Prostate gland (tissue), 2 donors: ENCODE data around the gene SGMS2. TPM values are rescaled to one million over a fixed set of nuclear protein-coding genes. Genes with fewer than 3 reads are reported as not detected.

ENCODE experiments used
- DNase-seq: peaks from one replicate; pipeline ENCODE4 v3.0.0-alpha.2; 2019; ENCODE audit warnings: low spot score
- H3K27ac ChIP-seq, 2 donors: fragments of 200-600 bp; sonication (generic); 2 replicates each; pipeline ENCODE4 v1.5.1; 2017 to 2019
- H3K27me3 ChIP-seq: fragments of 200-600 bp; sonication (generic); replicated peaks from 2 replicates; pipeline ENCODE4 v1.5.1; 2019; ENCODE audit not compliant: insufficient read depth
- H3K36me3 ChIP-seq, 2 donors: fragments of 200-600 bp; sonication (generic); 1 replicate in 1 of 2; 2 replicates in 1 of 2; pipeline versions ENCODE4 v1.5.1 to v1.8.1; 2017 to 2019
- H3K4me1 ChIP-seq: fragments of 200-600 bp; sonication (generic); replicated peaks from 2 replicates; pipeline ENCODE4 v1.5.1; 2019
- H3K4me3 ChIP-seq, 2 donors: fragments of 200-600 bp; sonication (generic); 2 replicates each; pipeline ENCODE4 v1.5.1; 2017 to 2019
- H3K9me3 ChIP-seq: fragments of 200-600 bp; sonication (generic); 2 replicates; pipeline ENCODE4 v1.5.1; 2017
- POLR2A ChIP-seq: fragments of 450-650 bp; IDR thresholded peaks from one replicate; pipeline ENCODE4 v1.6.1; 2016; ENCODE audit warnings: antibody characterized with exemption, mild to moderate bottlenecking
- POLR2AphosphoS5 ChIP-seq: sonication (generic); formaldehyde crosslinking; IDR thresholded peaks from one replicate; pipeline ENCODE4 v1.6.1; 2017; ENCODE audit warnings: antibody characterized with exemption
- WGBS: methylation state at CpG from one replicate; pipeline ENCODE4 v1.1.5; 2018; 5-methylcytosine and 5-hydroxymethylcytosine counted together
- intact Hi-C: fragments of 100-400 bp; cut with DNase I; formaldehyde crosslinking; loops from one replicate; pipeline ENCODE4 v1.14.2; 2022
- total RNA-seq, 2 donors: library from RNA; depleted of rRNA; stranded (reverse); fragments of >200 nt; gene quantifications; one replicate each; pipeline ENCODE4 v1.1.0, GENCODE V29; 2016
- TF ChIP-seq, protein P1 (sequence below), 4 experiments: fragments of 200-600 bp in 2 of 4; fragments of 450-650 bp in 2 of 4; sonication (generic) in 2 of 4; IDR thresholded peaks; 1 replicate in 3 of 4; 2 replicates in 1 of 4; pipeline ENCODE4 v1.5.1; 2016 to 2019; ENCODE audit warnings: antibody characterized with exemption in 4 of 4, mild to moderate bottlenecking in 2 of 4, moderate library complexity in 2 of 4

Gene SGMS2
- total RNA-seq, 2 donors from 2014 or later: 37.4 to 53.6 TPM

GRCh38 chr4:107891299-107891698 lies 66.6 kb downstream of the SGMS2 start:
- TF ChIP-seq, protein P1, sequence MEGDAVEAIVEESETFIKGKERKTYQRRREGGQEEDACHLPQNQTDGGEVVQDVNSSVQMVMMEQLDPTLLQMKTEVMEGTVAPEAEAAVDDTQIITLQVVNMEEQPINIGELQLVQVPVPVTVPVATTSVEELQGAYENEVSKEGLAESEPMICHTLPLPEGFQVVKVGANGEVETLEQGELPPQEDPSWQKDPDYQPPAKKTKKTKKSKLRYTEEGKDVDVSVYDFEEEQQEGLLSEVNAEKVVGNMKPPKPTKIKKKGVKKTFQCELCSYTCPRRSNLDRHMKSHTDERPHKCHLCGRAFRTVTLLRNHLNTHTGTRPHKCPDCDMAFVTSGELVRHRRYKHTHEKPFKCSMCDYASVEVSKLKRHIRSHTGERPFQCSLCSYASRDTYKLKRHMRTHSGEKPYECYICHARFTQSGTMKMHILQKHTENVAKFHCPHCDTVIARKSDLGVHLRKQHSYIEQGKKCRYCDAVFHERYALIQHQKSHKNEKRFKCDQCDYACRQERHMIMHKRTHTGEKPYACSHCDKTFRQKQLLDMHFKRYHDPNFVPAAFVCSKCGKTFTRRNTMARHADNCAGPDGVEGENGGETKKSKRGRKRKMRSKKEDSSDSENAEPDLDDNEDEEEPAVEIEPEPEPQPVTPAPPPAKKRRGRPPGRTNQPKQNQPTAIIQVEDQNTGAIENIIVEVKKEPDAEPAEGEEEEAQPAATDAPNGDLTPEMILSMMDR (IDR thresholded peaks at IDR 0.05): no peak
- TF ChIP-seq POLR2AphosphoS5 (no peak), POLR2A (no peak)
- intact Hi-C loops: no loop called here
- Histone ChIP-seq H3K27ac (no peak overlapping the region), H3K4me3 (no peak overlapping the region), H3K4me1 (peaks cover 5% of the 10 kb centered on the region), H3K9me3 (no peaks in the 10 kb centered on the region), H3K27me3 (no peaks in the 10 kb centered on the region), H3K36me3 (no peaks in the 10 kb centered on the region)
- no peak for DNase-seq

DNA sequence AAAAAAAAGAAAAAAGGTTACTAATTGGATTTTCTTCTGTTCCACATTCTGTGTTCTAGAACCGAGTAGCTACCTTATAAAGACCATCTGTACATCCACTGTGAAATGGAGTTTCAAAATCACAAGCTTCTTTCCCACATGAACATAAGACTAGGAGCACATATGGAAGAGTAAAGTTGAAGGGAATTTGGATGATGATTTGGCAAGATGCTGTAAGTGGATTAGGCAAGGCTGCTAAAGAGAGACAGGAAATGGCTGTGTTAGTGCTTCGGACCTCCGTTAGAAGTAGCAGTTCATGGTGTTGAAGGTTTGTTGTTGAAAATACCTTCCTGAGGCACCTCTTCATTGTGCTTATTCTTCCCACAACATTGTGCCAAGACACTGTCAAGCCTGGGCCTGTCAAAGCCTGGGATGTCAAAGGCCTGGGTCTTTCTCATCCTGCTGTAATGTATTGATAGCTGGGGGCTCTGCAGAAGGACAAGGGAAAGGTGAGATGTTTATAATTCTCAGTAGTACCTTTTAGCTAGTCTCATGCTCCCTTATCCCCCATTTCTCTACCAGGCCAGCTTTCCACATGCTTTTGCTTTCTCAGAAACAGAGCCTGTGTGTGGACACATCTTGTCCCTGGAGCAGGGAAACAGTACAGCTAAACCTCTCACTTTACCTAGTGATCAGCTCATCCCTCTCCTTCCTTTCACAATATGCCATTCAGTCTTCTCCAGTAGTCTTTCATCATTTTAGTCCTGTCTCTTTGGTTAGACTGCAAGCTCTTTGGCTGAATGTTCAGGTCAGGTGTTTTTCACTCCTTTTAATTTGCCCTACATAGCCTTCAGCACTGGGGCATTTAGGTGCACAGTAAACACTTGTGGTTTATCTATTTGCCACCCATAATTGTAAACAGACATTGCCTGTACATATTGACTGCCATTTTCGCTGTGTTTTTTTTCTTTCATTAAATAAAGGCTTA lies 68.7 kb downstream of the SGMS2 start:
- H3K36me3 ChIP-seq: no peaks in the 10 kb centered on the region
- WGBS: 69% methylated on average over 4 of the region's 4 CpGs
- H3K27me3 ChIP-seq: no peaks in the 10 kb centered on the region
- no peaks in the 10 kb centered on the region for H3K9me3 ChIP-seq
- H3K4me1 ChIP-seq: peaks cover 10% of the 10 kb centered on the region
- peak overlapping the region in 1 of 2 donors; percentile 43 for H3K27ac ChIP-seq
- intact Hi-C loops: no loop called here
- H3K4me3 ChIP-seq: no peak overlapping the region
- DNase-seq: no peak
- TF ChIP-seq POLR2A (no peak), POLR2AphosphoS5 (no peak)
- TF ChIP-seq, protein P1 (IDR thresholded peaks at IDR 0.05): no peak

DNA sequence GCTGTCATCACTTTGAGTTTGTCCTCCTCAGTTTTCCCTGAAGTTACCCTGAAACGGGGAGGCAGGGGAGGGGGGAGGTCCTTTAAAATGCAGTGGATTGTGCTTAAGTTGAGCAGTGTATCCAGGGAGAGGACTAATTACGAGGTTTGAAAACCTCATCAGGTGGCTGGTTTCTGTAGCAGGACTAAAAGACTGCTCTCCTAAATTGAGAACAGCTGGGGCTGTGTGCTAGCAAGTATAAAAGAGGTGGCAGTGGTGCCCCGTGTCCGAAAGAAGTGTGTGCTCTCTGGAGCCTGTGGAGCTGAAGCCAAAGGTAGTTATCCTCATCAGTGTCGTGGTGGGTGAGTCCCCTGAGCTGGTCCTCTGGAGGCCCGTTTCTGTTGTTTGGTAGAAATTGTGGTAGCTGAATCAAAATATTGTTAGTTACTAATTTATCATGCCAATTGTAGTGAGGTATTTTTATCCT lies 69.4 kb downstream of the SGMS2 start:
- TF ChIP-seq POLR2A (no peak), POLR2AphosphoS5 (no peak)
- Histone ChIP-seq H3K4me1 (peaks cover 10% of the 10 kb centered on the region), H3K36me3 (no peaks in the 10 kb centered on the region), H3K9me3 (no peaks in the 10 kb centered on the region), H3K27ac (peak overlapping the region in 1 of 2 donors; percentile 43), H3K27me3 (no peaks in the 10 kb centered on the region), H3K4me3 (no peak overlapping the region)
- no peak for DNase-seq
- 70% methylated on average over 6 of the region's 6 CpGs for WGBS
- intact Hi-C loops: no loop called here

DNA sequence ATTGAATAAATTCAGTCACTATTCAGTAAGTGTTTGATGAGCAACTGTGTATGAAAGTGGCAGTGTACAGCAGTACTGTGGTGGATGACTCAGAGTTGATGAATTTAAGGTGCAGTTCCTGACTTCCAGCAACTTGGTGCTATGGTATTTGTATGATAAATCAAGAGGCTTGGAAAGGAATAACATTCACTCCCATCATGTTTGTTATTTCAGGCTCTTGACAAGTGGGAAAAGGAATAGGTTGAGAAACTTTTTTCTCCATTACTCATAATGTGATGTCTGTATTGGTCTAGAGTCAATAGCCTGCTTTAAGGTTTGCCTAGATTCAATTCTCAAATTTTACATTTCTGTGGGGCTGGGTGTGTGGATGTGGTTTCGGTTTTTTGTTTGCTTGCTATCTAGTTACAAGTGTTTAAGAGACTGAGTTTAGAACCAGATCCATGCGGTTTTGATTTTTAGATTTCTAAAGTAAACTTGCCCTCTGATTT lies 71.5 kb downstream of the SGMS2 start:
- H3K27me3 ChIP-seq: no peaks in the 10 kb centered on the region
- H3K36me3 ChIP-seq: no peaks in the 10 kb centered on the region
- WGBS: 46% methylated on average over 2 of the region's 2 CpGs
- H3K9me3 ChIP-seq: no peaks in the 10 kb centered on the region
- peak overlapping the region; percentile 56 to 69 for H3K27ac ChIP-seq
- DNase-seq: peak; percentile 11
- TF ChIP-seq, protein P1 (IDR thresholded peaks at IDR 0.05): no peak
- peak; percentile 19 for TF ChIP-seq POLR2AphosphoS5
- no peak overlapping the region for H3K4me3 ChIP-seq
- H3K4me1 ChIP-seq: peaks cover 10% of the 10 kb centered on the region
- intact Hi-C loops: no loop called here

DNA sequence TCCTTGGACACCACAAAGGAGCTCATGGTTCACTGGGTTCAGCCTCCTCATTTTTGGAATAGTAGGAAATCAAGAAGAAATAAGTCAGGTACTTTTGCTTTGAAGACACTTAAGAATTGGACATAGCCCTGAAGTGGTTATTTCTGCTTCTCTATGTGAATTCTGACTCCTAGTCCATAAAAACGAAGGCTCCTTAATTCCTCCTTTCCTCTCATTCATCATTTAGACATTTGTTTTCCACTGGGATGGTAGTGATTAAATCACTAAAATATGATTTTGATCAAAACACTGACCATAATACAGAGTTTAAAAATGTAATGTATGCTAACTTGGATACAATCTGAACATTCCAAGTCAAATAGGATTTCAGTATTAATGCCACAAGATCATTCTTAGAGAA lies 71.9 kb downstream of the SGMS2 start:
- peak overlapping the region; percentile 56 to 69 for H3K27ac ChIP-seq
- intact Hi-C loops: no loop called here

More for the DNA sequence above, 71.9 kb downstream of the SGMS2 start:
- 17% methylated on average over 1 of the region's 1 CpG for WGBS
- Histone ChIP-seq H3K4me1 (peaks cover 10% of the 10 kb centered on the region), H3K9me3 (no peaks in the 10 kb centered on the region), H3K36me3 (no peaks in the 10 kb centered on the region), H3K27me3 (no peaks in the 10 kb centered on the region), H3K4me3 (no peak overlapping the region)
- no peak for TF ChIP-seq POLR2AphosphoS5
- DNase-seq: no peak
